IMR-90 (cell line): ENCODE data around the gene AXIN1.

Source experiments
- BHLHE40 ChIP-seq: fragments of 150-350 bp; IDR thresholded peaks from 2 replicates; pipeline ENCODE4 v1.6.1; 2016; ENCODE audit warnings: mild to moderate bottlenecking, low read depth, low read length
- CEBPB ChIP-seq: IDR thresholded peaks from 2 replicates; pipeline ENCODE4 v1.6.1; 2012; ENCODE audit warnings: low read depth, low read length, improper control_type of control experiment
- CHD1 ChIP-seq: IDR thresholded peaks from 2 replicates; pipeline ENCODE4 v1.6.1; 2012; ENCODE audit warnings: low read depth, low read length, improper control_type of control experiment
- FOS ChIP-seq: fragments of 150-350 bp; IDR thresholded peaks from 2 replicates; pipeline ENCODE4 v1.6.1; 2016; ENCODE audit warnings: low read depth, low read length
- MAFK ChIP-seq: IDR thresholded peaks from 2 replicates; pipeline ENCODE4 v1.6.1; 2012; ENCODE audit warnings: low read depth, low read length, improper control_type of control experiment
- MAZ ChIP-seq: IDR thresholded peaks from 2 replicates; pipeline ENCODE4 v1.6.1; 2012; ENCODE audit warnings: low read depth, mild to moderate bottlenecking, low read length, improper control_type of control experiment, moderate library complexity, borderline replicate concordance
- NFE2L2 ChIP-seq: fragments of 150-350 bp; IDR thresholded peaks from 2 replicates; pipeline ENCODE4 v1.6.1; 2016; ENCODE audit warnings: low read depth, mild to moderate bottlenecking, low read length
- POLR2A ChIP-seq: IDR thresholded peaks from 2 replicates; pipeline ENCODE4 v1.6.1; 2012; ENCODE audit warnings: mild to moderate bottlenecking, low read depth, low read length
- RAD21 ChIP-seq: IDR thresholded peaks from 2 replicates; pipeline ENCODE4 v1.6.1; 2012; ENCODE audit warnings: low read length, improper control_type of control experiment
- RCOR1 ChIP-seq: IDR thresholded peaks from 2 replicates; pipeline ENCODE4 v1.6.1; 2012; ENCODE audit warnings: mild to moderate bottlenecking, low read length, improper control_type of control experiment; ENCODE audit not compliant: insufficient replicate concordance
- RFX5 ChIP-seq: IDR thresholded peaks from 2 replicates; pipeline ENCODE4 v1.8.0; 2012; ENCODE audit warnings: low read depth, mild to moderate bottlenecking, low read length, moderate library complexity
- TF ChIP-seq, protein P1 (sequence below): conservative IDR thresholded peaks from 2 replicates; pipeline ENCODE4 v1.5.1; 2012; ENCODE audit warnings: mild to moderate bottlenecking, low read depth, low read length, improper control_type of control experiment
- TF ChIP-seq, protein P2 (sequence below): fragments of 150-350 bp; IDR thresholded peaks from 2 replicates; pipeline ENCODE4 v1.6.1; 2016; ENCODE audit warnings: low read depth, mild to moderate bottlenecking, low read length, moderate library complexity, borderline replicate concordance
- TF ChIP-seq, protein P3 (sequence below): fragments of 150-350 bp; IDR thresholded peaks from 2 replicates; pipeline ENCODE4 v1.6.1; 2017; ENCODE audit warnings: mild to moderate bottlenecking, antibody characterized with exemption, low read length, low read depth

DNA sequence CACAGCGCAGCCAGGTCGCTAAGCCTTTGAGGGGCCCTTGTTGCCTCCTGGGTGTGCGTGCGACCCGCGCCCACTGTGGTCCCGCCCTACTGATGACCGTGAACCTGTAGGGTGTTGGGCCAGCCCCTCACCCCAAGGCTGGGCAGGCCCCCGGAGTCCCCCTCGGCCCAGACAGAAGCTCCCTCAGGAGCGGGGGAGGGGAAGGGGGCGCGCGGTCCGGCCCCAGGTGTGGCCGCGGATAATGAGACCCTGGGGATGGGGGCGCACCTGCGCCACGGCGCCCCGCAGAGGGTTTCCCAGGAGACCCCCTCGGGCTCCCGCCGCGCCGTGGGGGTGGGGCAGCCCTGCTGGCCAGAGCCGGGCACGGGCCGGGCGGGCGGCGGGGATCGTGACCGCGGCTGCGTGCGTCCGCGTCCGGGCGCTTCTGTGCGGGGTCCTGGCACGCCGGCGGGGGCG, 72.5 kb downstream of the AXIN1 start:
- TF ChIP-seq, protein P1, sequence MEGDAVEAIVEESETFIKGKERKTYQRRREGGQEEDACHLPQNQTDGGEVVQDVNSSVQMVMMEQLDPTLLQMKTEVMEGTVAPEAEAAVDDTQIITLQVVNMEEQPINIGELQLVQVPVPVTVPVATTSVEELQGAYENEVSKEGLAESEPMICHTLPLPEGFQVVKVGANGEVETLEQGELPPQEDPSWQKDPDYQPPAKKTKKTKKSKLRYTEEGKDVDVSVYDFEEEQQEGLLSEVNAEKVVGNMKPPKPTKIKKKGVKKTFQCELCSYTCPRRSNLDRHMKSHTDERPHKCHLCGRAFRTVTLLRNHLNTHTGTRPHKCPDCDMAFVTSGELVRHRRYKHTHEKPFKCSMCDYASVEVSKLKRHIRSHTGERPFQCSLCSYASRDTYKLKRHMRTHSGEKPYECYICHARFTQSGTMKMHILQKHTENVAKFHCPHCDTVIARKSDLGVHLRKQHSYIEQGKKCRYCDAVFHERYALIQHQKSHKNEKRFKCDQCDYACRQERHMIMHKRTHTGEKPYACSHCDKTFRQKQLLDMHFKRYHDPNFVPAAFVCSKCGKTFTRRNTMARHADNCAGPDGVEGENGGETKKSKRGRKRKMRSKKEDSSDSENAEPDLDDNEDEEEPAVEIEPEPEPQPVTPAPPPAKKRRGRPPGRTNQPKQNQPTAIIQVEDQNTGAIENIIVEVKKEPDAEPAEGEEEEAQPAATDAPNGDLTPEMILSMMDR, result no peak
- TF ChIP-seq POLR2A, result no peak
- TF ChIP-seq CHD1, result no peak
- TF ChIP-seq FOS, result no peak
- TF ChIP-seq, protein P2, sequence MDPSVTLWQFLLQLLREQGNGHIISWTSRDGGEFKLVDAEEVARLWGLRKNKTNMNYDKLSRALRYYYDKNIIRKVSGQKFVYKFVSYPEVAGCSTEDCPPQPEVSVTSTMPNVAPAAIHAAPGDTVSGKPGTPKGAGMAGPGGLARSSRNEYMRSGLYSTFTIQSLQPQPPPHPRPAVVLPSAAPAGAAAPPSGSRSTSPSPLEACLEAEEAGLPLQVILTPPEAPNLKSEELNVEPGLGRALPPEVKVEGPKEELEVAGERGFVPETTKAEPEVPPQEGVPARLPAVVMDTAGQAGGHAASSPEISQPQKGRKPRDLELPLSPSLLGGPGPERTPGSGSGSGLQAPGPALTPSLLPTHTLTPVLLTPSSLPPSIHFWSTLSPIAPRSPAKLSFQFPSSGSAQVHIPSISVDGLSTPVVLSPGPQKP, result no peak
- TF ChIP-seq MAFK, result no peak
- TF ChIP-seq, protein P3, sequence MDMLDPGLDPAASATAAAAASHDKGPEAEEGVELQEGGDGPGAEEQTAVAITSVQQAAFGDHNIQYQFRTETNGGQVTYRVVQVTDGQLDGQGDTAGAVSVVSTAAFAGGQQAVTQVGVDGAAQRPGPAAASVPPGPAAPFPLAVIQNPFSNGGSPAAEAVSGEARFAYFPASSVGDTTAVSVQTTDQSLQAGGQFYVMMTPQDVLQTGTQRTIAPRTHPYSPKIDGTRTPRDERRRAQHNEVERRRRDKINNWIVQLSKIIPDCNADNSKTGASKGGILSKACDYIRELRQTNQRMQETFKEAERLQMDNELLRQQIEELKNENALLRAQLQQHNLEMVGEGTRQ, result no peak
- TF ChIP-seq CEBPB, result no peak
- no peak for TF ChIP-seq NFE2L2
- no peak for TF ChIP-seq RAD21
- TF ChIP-seq MAZ, result no peak
- TF ChIP-seq RFX5, result no peak
- TF ChIP-seq RCOR1, result no peak
- no peak; the same call in 1 of the 2 replicates for TF ChIP-seq BHLHE40
